Tibial nerve (tissue), 4 donors: Measurements from ENCODE around the gene ACOT8.

ENCODE experiments used
- EP300 ChIP-seq, 2 donors: sonication (generic); formaldehyde crosslinking; IDR thresholded peaks; one replicate each; pipeline ENCODE4 v1.6.1; 2017; ENCODE audit warnings: antibody characterized with exemption in 2 of 2, mild to moderate bottlenecking in 1 of 2
- POLR2A ChIP-seq, 2 donors: fragments of 450-650 bp; IDR thresholded peaks; one replicate each; pipeline ENCODE4 v1.6.1; 2017; ENCODE audit warnings: antibody characterized with exemption in 2 of 2, mild to moderate bottlenecking in 2 of 2, moderate library complexity in 2 of 2
- TF ChIP-seq, protein P1 (sequence below), 5 experiments: fragments of 200-600 bp in 3 of 5; fragments of 450-650 bp in 2 of 5; sonication (generic) in 3 of 5; IDR thresholded peaks; one replicate each; pipeline ENCODE4 v1.5.1; 2016 to 2019; ENCODE audit warnings: antibody characterized with exemption in 5 of 5, mild to moderate bottlenecking in 3 of 5, moderate library complexity in 2 of 5

DNA sequence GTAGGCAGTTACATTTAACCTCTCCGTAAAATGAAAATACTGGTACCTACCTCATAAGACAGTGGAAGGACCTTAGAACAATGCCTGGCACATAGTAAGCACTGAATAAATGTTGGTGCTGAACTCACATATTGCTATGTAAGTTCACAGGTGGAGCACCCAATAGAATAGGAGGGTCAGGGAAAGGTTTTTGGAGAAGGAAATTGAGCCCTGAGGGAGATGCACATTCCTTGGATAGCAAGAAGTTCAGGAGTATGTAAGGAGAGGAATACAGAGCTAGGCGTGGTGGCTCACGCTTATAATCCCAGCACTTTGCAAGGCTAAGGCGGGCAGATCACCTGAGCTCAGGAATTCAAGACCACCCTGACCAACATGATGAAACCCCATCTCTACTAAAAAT lies 37.7 kb downstream of the ACOT8 start:
- no peak for TF ChIP-seq POLR2A (IDR thresholded peaks at IDR 0.05)
- TF ChIP-seq, protein P1, sequence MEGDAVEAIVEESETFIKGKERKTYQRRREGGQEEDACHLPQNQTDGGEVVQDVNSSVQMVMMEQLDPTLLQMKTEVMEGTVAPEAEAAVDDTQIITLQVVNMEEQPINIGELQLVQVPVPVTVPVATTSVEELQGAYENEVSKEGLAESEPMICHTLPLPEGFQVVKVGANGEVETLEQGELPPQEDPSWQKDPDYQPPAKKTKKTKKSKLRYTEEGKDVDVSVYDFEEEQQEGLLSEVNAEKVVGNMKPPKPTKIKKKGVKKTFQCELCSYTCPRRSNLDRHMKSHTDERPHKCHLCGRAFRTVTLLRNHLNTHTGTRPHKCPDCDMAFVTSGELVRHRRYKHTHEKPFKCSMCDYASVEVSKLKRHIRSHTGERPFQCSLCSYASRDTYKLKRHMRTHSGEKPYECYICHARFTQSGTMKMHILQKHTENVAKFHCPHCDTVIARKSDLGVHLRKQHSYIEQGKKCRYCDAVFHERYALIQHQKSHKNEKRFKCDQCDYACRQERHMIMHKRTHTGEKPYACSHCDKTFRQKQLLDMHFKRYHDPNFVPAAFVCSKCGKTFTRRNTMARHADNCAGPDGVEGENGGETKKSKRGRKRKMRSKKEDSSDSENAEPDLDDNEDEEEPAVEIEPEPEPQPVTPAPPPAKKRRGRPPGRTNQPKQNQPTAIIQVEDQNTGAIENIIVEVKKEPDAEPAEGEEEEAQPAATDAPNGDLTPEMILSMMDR (IDR thresholded peaks at IDR 0.05) = no peak
- TF ChIP-seq EP300 (IDR thresholded peaks at IDR 0.05) = no peak
